GM12892 (cell line): ENCODE measurements around the gene DCUN1D1.

Experiments
- POLR2A ChIP-seq: IDR thresholded peaks from 2 replicates; pipeline ENCODE4 v1.6.1; 2011; ENCODE audit warnings: low read depth, low read length, control low read depth
- POLR2AphosphoS5 ChIP-seq: IDR thresholded peaks from 2 replicates; pipeline ENCODE4 v1.6.1; 2011; ENCODE audit warnings: low read depth, low read length, control low read depth
- TAF1 ChIP-seq: IDR thresholded peaks from 2 replicates; pipeline ENCODE4 v1.6.1; 2011; ENCODE audit warnings: low read depth, mild to moderate bottlenecking, control low read depth, low read length, borderline replicate concordance

DNA sequence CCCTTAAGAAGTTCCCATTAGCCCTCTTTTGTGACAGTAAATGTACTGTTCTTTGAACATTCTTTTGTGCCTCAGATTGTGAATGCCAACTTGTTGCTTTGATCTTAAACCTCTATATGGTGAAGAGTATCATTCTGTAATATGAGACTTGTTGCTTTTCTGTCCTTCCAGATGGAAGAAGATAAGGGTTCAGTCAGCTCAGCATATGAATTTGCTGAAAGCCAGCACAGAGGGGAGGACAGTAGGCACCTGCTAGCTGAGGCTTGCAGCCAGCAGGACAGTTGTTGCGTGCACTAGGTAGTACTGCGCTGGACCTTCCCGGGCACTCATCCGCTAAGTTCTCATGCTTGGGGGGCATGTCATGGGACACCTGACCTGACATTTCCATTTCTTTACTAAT lies 74.7 kb downstream of the DCUN1D1 start:
- no peak for TF ChIP-seq POLR2A
- no peak for TF ChIP-seq POLR2AphosphoS5
- TF ChIP-seq TAF1, result no peak
